GM12891 (cell line): ENCODE measurements around the gene MICA.

ENCODE experiments used
- POLR2A ChIP-seq: IDR thresholded peaks from 2 replicates; pipeline ENCODE4 v1.6.1; 2011; ENCODE audit warnings: low read depth, low read length, control low read depth
- POLR2AphosphoS5 ChIP-seq: IDR thresholded peaks from 2 replicates; pipeline ENCODE4 v1.6.1; 2011; ENCODE audit warnings: low read depth, low read length, control low read depth
- SPI1 ChIP-seq: IDR thresholded peaks from 2 replicates; pipeline ENCODE4 v1.6.1; 2011; ENCODE audit warnings: low read depth, low read length, control low read depth
- TAF1 ChIP-seq: IDR thresholded peaks from 2 replicates; pipeline ENCODE4 v1.6.1; 2011; ENCODE audit warnings: low read depth, low read length, control low read depth

GRCh38 chr6:31368461-31368860 lies 34.9 kb upstream of the MICA start:
- TF ChIP-seq TAF1 (no peak), POLR2AphosphoS5 (no peak), SPI1 (no peak), POLR2A (no peak)
